DMS 273 (cell line): ENCODE data around the gene ATP2C2.

Source experiments
- DNase-seq: peaks from one replicate; lab custom pipeline; 2025; ENCODE audit not compliant: unreplicated experiment; lab: John Stamatoyannopoulos, UW

The ATP2C2 gene

GRCh38 chr16:84466692-84467091 is 98.4 kb downstream of the ATP2C2 start:
- DNase-seq = no peak

DNA sequence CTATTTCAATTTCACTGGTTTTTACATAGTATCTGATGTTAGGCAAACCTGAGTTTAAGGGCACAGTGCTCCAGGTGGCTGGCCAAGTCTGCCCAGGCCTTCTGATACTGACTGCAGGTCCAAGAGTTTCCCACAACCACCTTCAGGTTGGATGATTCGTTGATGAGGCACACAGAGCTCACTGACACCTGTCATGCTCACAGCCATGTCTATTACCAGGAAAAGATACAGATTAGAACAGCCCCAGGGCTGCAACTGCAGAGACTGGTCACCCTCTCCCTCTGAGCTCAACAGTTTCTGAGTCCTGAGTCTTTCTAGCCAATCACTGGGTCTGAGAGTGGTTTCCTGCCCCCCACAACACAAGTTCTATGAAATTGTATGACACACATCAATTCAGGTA is 98.9 kb downstream of the ATP2C2 start:
- no peak for DNase-seq

DNA sequence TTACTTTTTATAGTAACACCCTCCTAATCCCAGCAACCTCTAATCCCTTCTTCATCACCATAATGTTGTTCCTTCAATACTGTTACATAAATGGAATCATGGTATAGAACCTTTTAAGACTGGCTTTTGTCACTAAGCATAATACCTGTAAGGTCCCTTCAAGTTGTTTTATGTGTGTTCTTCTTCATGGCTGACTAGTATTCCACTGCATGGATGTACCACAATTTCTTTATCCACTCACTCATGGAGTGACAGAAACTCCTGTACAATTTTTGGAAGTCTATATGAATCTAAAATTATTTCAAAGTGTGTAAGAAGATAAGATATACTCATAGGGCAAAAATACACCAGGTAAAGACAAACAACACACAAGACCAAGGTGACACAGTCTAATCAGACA is 99.4 kb downstream of the ATP2C2 start:
- DNase-seq = no peak

DNA sequence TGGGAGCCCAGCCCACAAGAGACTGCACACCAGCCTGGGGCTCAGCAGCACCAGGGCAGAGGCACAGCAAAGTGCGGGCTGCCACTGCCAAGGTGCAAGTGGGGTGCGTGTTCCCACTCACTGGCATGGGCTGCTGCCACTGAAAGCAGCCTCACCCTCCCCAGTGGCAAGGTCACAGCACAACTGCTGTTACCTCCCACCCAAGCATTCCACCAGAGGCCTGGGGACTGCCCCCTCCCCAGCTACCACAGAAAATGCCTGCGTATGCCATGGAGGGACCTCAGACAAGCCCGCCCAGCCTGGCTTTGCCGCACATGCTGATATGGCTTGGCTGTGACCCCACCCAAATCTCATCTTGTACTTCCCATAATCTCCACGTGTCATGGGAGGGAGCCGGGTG is 103.0 kb downstream of the ATP2C2 start:
- no peak for DNase-seq

DNA sequence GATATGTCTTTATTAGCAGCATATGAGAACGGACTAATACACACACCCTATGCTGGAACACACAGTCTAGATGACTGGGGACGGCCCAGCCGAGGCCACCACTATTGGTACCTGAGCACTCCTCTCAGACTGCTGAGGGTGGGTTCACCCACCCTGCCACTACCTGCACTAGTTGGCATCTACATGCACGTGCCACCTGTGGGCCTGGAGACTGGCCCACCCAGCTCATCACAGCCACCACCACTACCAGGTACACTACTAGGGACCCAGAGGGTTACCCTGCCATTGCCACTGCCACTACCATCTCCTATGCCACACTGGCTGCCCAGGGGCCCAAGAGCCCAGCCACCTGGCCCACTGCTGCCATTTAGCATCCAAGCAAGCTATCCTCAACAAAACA is 103.6 kb downstream of the ATP2C2 start:
- no peak for DNase-seq

GRCh38 chr16:84475643-84476240 is 107.4 kb downstream of the ATP2C2 start:
- no peak for DNase-seq

DNA sequence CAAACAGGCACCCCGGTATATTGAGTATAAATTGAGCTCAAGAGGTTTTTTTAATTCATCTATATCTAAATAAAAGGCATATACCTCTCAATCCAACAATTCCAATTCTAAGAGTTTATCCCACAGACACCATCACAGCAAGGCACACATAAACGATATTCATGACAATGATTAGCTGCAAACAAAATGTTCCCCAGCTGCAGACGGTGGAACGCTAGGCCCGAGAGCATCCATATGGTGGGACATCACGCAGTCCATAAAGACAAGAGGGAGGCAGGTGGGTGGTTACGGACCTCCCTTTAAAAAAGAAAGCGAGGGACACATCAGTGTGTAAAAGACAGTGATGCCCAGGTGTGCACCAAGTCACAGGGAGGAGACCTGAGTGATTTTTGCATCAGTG is 108.1 kb downstream of the ATP2C2 start:
- DNase-seq = no peak

DNA sequence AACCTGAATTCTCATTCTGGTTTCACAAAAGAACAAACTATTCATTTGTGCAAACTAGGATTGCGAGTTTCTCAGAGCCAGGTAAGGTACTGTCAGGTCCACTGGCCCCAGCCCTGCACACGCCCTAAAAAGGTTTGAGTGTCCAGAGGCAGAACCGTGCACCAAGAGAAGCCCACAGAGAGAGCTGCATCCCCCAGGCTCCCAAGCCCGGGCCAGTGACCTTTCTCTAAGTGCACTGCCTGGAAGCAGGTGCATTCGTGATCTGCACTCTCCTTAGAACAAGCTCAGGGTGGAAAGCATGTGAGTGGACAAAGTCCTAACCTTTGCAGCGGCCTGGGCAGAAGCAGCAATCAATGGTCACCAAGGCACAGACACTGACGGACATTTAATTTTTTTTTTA is 109.3 kb downstream of the ATP2C2 start:
- DNase-seq = no peak

DNA sequence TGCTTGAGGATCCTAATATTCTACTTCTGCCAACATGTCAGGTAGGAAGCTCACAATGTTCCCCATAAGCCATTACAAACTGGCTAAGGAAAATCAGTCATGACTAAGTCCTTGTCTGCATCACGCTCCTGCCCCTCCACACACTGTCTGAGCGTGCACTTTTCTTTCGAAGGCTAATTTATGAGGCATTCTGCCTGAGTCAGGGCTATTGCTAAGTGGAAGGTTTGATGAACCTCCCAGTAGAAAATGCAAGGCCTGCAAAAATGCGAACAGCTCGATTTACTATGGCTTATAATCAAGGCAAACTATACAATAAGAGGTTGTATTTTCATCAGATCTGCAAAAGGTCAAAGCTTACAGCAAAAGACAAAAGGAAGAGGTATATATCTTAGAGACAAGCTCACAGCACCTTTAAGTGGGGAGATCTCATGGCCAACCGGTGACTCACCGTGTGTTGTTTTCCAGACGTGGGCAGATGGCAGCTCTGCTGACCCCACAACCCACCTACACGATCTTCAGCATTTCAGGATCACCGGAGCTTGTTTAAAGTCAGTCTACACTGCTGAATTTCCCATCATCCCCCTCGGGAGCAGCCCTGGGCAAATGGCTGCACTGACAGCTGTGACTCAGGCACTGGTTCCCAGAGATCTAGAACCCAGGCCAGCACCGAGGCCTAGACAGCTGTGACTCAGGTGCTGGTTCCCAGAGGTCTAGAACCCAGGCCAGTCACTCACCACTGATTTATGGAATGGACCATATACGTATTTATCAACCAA is 110.0 kb downstream of the ATP2C2 start:
- no peak for DNase-seq

- DNase-seq = no peak
Measured at GRCh38 chr16:84479716-84480450, 111.5 kb downstream of the ATP2C2 start.

- DNase-seq = no peak
Measured at GRCh38 chr16:84481051-84481735, 112.9 kb downstream of the ATP2C2 start.

GRCh38 chr16:84482001-84482891 is 113.9 kb downstream of the ATP2C2 start:
- DNase-seq = peak; percentile 16

- no peak for DNase-seq
Measured at GRCh38 chr16:84482951-84483881, 114.9 kb downstream of the ATP2C2 start.

DNA sequence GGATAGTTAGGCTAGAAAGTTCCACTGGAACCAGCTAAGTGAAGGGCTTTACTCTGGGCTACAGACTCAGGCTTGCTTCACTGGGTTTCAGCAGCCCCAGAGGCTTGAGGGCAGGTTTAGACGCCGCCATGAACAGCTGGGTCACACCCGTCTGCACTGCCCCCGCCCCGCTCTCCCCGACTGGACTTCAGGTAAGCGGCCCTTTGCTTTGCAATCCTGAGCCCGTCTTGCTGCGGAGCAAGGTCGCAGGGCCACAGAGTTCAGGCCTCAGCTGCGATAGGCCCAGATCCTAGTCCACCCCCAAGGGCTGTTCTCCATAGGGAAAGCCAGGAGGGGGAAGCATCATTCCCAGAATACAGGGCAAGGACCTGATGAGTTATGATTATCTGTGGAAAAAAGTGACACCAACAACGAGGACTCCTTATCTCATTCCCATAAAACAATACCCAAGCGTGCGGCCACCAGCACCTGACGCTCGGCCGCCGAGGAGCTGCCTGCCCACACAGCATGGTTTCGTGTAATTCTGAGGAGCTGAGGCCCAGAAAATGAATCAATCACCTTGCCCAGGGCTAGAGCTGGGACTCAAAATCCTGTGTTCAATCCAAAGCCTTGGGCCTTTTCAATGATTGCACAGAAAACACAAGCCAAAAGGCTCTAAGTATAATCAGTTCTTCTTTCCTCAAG is 115.7 kb downstream of the ATP2C2 start:
- DNase-seq = no peak

DNA sequence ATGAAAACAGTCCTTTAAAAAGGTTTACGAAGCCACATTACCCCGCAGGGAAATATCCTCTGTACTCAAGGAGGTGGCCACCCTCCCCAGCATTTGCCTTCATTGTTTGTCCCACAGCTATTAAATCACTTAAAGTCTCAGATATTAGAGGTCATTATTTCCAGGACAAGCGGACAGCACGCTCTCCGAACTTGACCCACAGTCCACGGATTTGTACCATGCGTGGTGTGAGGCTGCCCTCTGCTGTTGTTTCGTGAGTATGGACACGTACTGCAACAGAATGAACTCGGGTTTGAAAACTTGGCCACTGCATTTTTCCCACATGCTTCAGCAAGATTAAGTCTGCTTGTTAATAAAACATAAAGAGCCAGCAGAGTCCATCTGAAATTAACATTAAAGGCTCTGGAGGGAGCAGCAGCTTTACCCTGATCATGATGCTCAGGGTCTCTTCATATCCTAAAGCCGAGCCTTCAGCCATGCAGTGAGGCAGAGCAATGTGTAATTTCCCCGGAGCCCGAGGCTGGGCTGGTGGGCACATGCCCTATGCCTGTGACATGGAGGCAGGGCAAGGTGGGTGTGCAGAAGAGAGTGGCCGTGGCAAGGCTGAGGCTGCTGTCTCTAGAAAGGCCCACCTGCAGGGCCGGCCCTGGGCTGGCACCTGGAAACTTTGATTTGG is 116.4 kb downstream of the ATP2C2 start:
- DNase-seq = peak; percentile 75

- no peak for DNase-seq
Measured at GRCh38 chr16:84485255-84486010, 117.1 kb downstream of the ATP2C2 start.

GRCh38 chr16:84486126-84486525 is 117.8 kb downstream of the ATP2C2 start:
- DNase-seq = no peak
